Measurements from ENCODE around the gene CHTOP.

Gene CHTOP

GRCh38 chr1:153612755-153613331 is 21.0 kb upstream of the CHTOP start, which contains the start of gene S100A16:
Gene S100A16, minus strand, starts transcription at chr1:153613137. Its CDS starts 4,986 bp downstream, at chr1:153608151.
- H3K27me3 ChIP-seq (ENCODE audit: low read depth, low read length) = no peaks in the 10 kb centered on the region
- no peaks in the 10 kb centered on the region for H3K36me3 ChIP-seq (replicated peaks; ENCODE audit: low read depth, low read length)
- H2AFZ ChIP-seq (ENCODE audit: low read depth, low read length) = no peak within 1 kb of the TSS
- no peak within 1 kb of the TSS for H3K4me3 ChIP-seq (ENCODE audit: low read length)
- H3K4me2 ChIP-seq (ENCODE audit: low read length) = no peak within 1 kb of the TSS
- H4K20me1 ChIP-seq (ENCODE audit: insufficient read depth, low read length) = no peaks in the 10 kb centered on the region
- H3K9me3 ChIP-seq (ENCODE audit: insufficient read depth, low read length) = no peaks in the 10 kb centered on the region
- no peaks in the 10 kb centered on the region for H3K79me2 ChIP-seq (ENCODE audit: low read length)
- H3K4me1 ChIP-seq (ENCODE audit: low read length) = peaks cover 30% of the 10 kb centered on the region
- TF ChIP-seq, protein P1, sequence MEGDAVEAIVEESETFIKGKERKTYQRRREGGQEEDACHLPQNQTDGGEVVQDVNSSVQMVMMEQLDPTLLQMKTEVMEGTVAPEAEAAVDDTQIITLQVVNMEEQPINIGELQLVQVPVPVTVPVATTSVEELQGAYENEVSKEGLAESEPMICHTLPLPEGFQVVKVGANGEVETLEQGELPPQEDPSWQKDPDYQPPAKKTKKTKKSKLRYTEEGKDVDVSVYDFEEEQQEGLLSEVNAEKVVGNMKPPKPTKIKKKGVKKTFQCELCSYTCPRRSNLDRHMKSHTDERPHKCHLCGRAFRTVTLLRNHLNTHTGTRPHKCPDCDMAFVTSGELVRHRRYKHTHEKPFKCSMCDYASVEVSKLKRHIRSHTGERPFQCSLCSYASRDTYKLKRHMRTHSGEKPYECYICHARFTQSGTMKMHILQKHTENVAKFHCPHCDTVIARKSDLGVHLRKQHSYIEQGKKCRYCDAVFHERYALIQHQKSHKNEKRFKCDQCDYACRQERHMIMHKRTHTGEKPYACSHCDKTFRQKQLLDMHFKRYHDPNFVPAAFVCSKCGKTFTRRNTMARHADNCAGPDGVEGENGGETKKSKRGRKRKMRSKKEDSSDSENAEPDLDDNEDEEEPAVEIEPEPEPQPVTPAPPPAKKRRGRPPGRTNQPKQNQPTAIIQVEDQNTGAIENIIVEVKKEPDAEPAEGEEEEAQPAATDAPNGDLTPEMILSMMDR (IDR thresholded peaks at IDR 0.05; ENCODE audit: low read depth, low read length) = no peak
- TF ChIP-seq EZH2phosphoT487 (IDR thresholded peaks at IDR 0.05; ENCODE audit: low read depth) = no peak
- no peak within 1 kb of the TSS for H3K9ac ChIP-seq (ENCODE audit: low read length)
- no peak within 1 kb of the TSS for H3K27ac ChIP-seq (ENCODE audit: low read length)

- no peak overlapping the region for H3K4me3 ChIP-seq (ENCODE audit: low read length)
- no peak overlapping the region for H2AFZ ChIP-seq (ENCODE audit: low read depth, low read length)
- no peak overlapping the region for H3K27ac ChIP-seq (ENCODE audit: low read length)
These were observed 20.5 kb upstream of the CHTOP start for GRCh38 chr1:153613406-153613805.

DNA sequence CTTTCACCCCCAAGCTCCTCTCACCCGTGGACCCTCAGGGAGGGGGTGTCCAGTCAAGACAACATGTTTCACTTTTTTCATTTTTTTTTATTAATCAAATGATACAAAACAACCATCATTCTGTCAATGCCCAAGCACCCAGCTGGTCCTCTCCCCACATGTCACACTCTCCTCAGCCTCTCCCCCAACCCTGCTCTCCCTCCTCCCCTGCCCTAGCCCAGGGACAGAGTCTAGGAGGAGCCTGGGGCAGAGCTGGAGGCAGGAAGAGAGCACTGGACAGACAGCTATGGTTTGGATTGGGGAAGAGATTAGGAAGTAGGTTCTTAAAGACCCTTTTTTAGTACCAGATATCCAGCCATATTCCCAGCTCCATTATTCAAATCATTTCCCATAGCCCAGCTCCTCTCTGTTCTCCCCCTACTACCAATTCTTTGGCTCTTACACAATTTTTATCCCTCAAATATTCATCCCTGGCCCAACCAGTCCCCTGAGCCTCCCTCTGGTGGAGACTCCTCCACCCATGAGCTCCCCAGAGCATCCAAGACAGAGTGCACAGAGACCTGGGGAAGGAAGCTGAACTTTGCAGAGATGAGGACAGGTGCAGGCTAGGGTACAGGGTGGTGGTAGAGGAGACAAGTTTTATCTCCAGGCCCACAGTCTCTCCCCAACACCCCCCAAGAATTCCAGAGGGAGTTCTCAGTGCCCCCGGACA is 19.5 kb upstream of the CHTOP start:
- no peaks in the 10 kb centered on the region for H3K79me2 ChIP-seq (ENCODE audit: low read length)
- no peak overlapping the region for H2AFZ ChIP-seq (ENCODE audit: low read depth, low read length)
- TF ChIP-seq, protein P1 (IDR thresholded peaks at IDR 0.05; ENCODE audit: low read depth, low read length) = no peak
- TF ChIP-seq EZH2phosphoT487 (IDR thresholded peaks at IDR 0.05; ENCODE audit: low read depth) = no peak
- no peaks in the 10 kb centered on the region for H3K27me3 ChIP-seq (ENCODE audit: low read depth, low read length)
- no peaks in the 10 kb centered on the region for H4K20me1 ChIP-seq (ENCODE audit: insufficient read depth, low read length)
- peaks cover 3% of the 10 kb centered on the region for H3K36me3 ChIP-seq (replicated peaks; ENCODE audit: low read depth, low read length)
- no peaks in the 10 kb centered on the region for H3K9me3 ChIP-seq (ENCODE audit: insufficient read depth, low read length)
- no peak overlapping the region for H3K4me2 ChIP-seq (ENCODE audit: low read length)
- no peak overlapping the region for H3K27ac ChIP-seq (ENCODE audit: low read length)
- H3K4me3 ChIP-seq (ENCODE audit: low read length) = no peak overlapping the region
- H3K4me1 ChIP-seq (ENCODE audit: low read length) = peaks cover 32% of the 10 kb centered on the region
- no peak overlapping the region for H3K9ac ChIP-seq (ENCODE audit: low read length)

More at GRCh38 chr1:153613406-153613805, 20.5 kb upstream of the CHTOP start:
- no peak overlapping the region for H3K9ac ChIP-seq (ENCODE audit: low read length)
- TF ChIP-seq, protein P1 (IDR thresholded peaks at IDR 0.05; ENCODE audit: low read depth, low read length) = no peak
- no peak for TF ChIP-seq EZH2phosphoT487 (IDR thresholded peaks at IDR 0.05; ENCODE audit: low read depth)
- no peaks in the 10 kb centered on the region for H3K79me2 ChIP-seq (ENCODE audit: low read length)
- H3K9me3 ChIP-seq (ENCODE audit: insufficient read depth, low read length) = no peaks in the 10 kb centered on the region
- H3K4me1 ChIP-seq (ENCODE audit: low read length) = peaks cover 32% of the 10 kb centered on the region
- no peaks in the 10 kb centered on the region for H3K36me3 ChIP-seq (replicated peaks; ENCODE audit: low read depth, low read length)
- no peaks in the 10 kb centered on the region for H4K20me1 ChIP-seq (ENCODE audit: insufficient read depth, low read length)
- no peaks in the 10 kb centered on the region for H3K27me3 ChIP-seq (ENCODE audit: low read depth, low read length)
- H3K4me2 ChIP-seq (ENCODE audit: low read length) = no peak overlapping the region

DNA sequence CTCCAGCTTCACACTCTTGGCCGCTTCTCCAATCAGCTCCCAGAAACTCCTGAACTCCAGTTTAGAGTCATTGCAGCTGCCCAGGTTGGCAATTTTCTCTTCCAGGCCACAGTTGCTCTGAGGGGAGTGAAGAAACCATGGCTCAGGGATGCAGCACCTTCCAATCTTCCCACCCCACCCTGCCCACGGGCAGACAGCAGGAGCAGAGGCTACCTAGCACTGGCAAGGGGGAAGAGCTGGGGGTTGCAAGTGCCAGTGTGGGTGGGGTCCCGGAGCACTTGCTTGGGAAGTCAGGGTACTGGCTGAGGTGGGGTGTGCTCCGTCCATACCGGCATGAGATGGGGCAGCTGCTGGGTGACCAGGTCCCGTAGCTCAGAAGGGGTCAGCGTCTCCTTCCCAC is 19.0 kb upstream of the CHTOP start:
- no peak overlapping the region for H2AFZ ChIP-seq (ENCODE audit: low read depth, low read length)
- H3K9ac ChIP-seq (ENCODE audit: low read length) = no peak overlapping the region
- no peak for TF ChIP-seq EZH2phosphoT487 (IDR thresholded peaks at IDR 0.05; ENCODE audit: low read depth)
- TF ChIP-seq, protein P1 (IDR thresholded peaks at IDR 0.05; ENCODE audit: low read depth, low read length) = no peak
- H3K4me3 ChIP-seq (ENCODE audit: low read length) = no peak overlapping the region
- H3K79me2 ChIP-seq (ENCODE audit: low read length) = no peaks in the 10 kb centered on the region
- no peaks in the 10 kb centered on the region for H3K27me3 ChIP-seq (ENCODE audit: low read depth, low read length)
- no peak overlapping the region for H3K4me2 ChIP-seq (ENCODE audit: low read length)
- no peak overlapping the region for H3K27ac ChIP-seq (ENCODE audit: low read length)
- H3K36me3 ChIP-seq (replicated peaks; ENCODE audit: low read depth, low read length) = peaks cover 8% of the 10 kb centered on the region
- no peaks in the 10 kb centered on the region for H4K20me1 ChIP-seq (ENCODE audit: insufficient read depth, low read length)
- no peaks in the 10 kb centered on the region for H3K9me3 ChIP-seq (ENCODE audit: insufficient read depth, low read length)
- peaks cover 32% of the 10 kb centered on the region for H3K4me1 ChIP-seq (ENCODE audit: low read length)
